Gastrocnemius medialis (tissue), 4 donors: Measurements from ENCODE around the gene ATF1. TPM values are rescaled to one million over a fixed set of nuclear protein-coding genes. Genes with fewer than 3 reads are reported as not detected.

Experiments used
- ATAC-seq, 2 donors: fragments of 150-250 bp; one replicate each; pipeline ENCODE4 v1.9.1; 2016
- DNase-seq, 2 donors: peaks; one replicate each; pipeline ENCODE4 v3.0.0-alpha.2; 2019
- H3K27ac ChIP-seq, 4 donors: fragments of 200-600 bp; sonication (generic); 1 replicate in 1 of 4; 2 replicates in 3 of 4; pipeline ENCODE4 v1.5.1; 2016 to 2018; ENCODE audit warnings: mild to moderate bottlenecking in 2 of 4, moderate library complexity in 1 of 4
- H3K27me3 ChIP-seq, 3 donors: fragments of 200-600 bp; sonication (generic) in 2 of 3; 1 replicate in 1 of 3; 2 replicates in 2 of 3; pipeline versions ENCODE4 v1.5.1 to v1.6.0; 2016 to 2019; ENCODE audit warnings: mild to moderate bottlenecking in 1 of 3, moderate library complexity in 1 of 3
- H3K36me3 ChIP-seq, 2 donors: fragments of 200-600 bp; sonication (generic) in 1 of 2; one replicate each; pipeline ENCODE4 v1.5.1; 2017 to 2018
- H3K4me1 ChIP-seq, 2 donors: fragments of 200-600 bp; sonication (generic) in 1 of 2; one replicate each; pipeline ENCODE4 v1.5.1; 2016 to 2017; ENCODE audit warnings: mild to moderate bottlenecking in 2 of 2
- H3K4me3 ChIP-seq, 4 donors: fragments of 200-600 bp; sonication (generic) in 3 of 4; 1 replicate in 1 of 4; 2 replicates in 3 of 4; pipeline ENCODE4 v1.5.1; 2016 to 2019; ENCODE audit warnings: mild to moderate bottlenecking in 2 of 4
- H3K9me3 ChIP-seq, 3 donors: fragments of 200-600 bp; sonication (generic) in 2 of 3; 1 replicate in 1 of 3; 2 replicates in 2 of 3; pipeline ENCODE4 v1.5.1; 2016 to 2019
- CTCF ChIP-seq, 5 experiments: fragments of 450-650 bp in 3 of 5; fragments of 200-600 bp in 2 of 5; sonication (generic) in 2 of 5; IDR thresholded peaks in 4 of 5; conservative IDR thresholded peaks in 1 of 5; 1 replicate in 4 of 5; 2 replicates in 1 of 5; pipeline ENCODE4 v1.5.1; 2016 to 2019; ENCODE audit warnings: antibody characterized with exemption in 5 of 5, mild to moderate bottlenecking in 3 of 5, moderate library complexity in 3 of 5
- POLR2A ChIP-seq, 2 donors: fragments of 450-650 bp; IDR thresholded peaks; one replicate each; pipeline ENCODE4 v1.6.1; 2017; ENCODE audit warnings: antibody characterized with exemption in 2 of 2, mild to moderate bottlenecking in 2 of 2, moderate library complexity in 2 of 2
- in situ Hi-C, 4 donors: fragments of 200-750 bp; cut with MboI; loops; one replicate each; pipeline versions ENCODE4 v1.15.0 to v1.8.0; 2017; ENCODE audit warnings: low sequenced_read_pairs in 4 of 4
- intact Hi-C: fragments of 100-400 bp; cut with DNase I; formaldehyde crosslinking; loops from one replicate; pipeline ENCODE4 v1.15.1; 2023; ENCODE audit warnings: low total_unique reads
- total RNA-seq, 4 donors: library from RNA; depleted of rRNA; stranded (reverse); fragments of >200 nt; gene quantifications; one replicate each; pipeline versions ENCODE4 v1.1.0 to v1.2.3, GENCODE V29; 2016

The ATF1 gene
- total RNA-seq, 4 donors from 2014 or later: 16.4 to 44.5 (median 37.5) TPM

GRCh38 chr12:50734409-50735263 lies 29.3 kb upstream of the ATF1 start:
- peak; percentile 59 to 70 for ATAC-seq
- TF ChIP-seq POLR2A (IDR thresholded peaks at IDR 0.05): no peak
- peak; percentile 39 to 62 (median 47) for TF ChIP-seq CTCF (IDR thresholded peaks at IDR 0.05 in 4 of 5, conservative IDR thresholded peaks at IDR 0.05 in 1 of 5)
- no peaks in the 10 kb centered on the region for H3K9me3 ChIP-seq
- H3K27ac ChIP-seq: no peak overlapping the region
- H3K4me3 ChIP-seq: no peak overlapping the region
- intact Hi-C loops: loop anchor here (2.0 kb wide), 1 partner anchor 230 kb away; the partner anchor contains the start of gene DIP2B
- in situ Hi-C loops: loop anchor here in 1 of 4 donors (25.0 kb wide), 1 partner anchor 222 kb away; the partner anchor contains the start of gene DIP2B
- no peak for DNase-seq
- no peaks in the 10 kb centered on the region for H3K27me3 ChIP-seq
- H3K36me3 ChIP-seq: peaks cover 0 to 71% of the 10 kb centered on the region in 2 donors
- no peaks in the 10 kb centered on the region for H3K4me1 ChIP-seq

- Histone ChIP-seq H3K27me3 (no peaks in the 10 kb centered on the region), H3K36me3 (peaks cover 0 to 88% of the 10 kb centered on the region in 2 donors), H3K9me3 (no peaks in the 10 kb centered on the region), H3K4me1 (no peaks in the 10 kb centered on the region), H3K4me3 (no peak overlapping the region), H3K27ac (no peak overlapping the region)
- DNase-seq (no peak), ATAC-seq (no peak)
- in situ Hi-C loops (loop anchor here in 1 of 4 donors (25.0 kb wide), 1 partner anchor 227 kb away; the partner anchor contains the start of gene DIP2B), intact Hi-C loops (no loop called here)
- TF ChIP-seq POLR2A (IDR thresholded peaks at IDR 0.05) (no peak), CTCF (IDR thresholded peaks at IDR 0.05 in 4 of 5, conservative IDR thresholded peaks at IDR 0.05 in 1 of 5) (no peak)
Measured at GRCh38 chr12:50739611-50740010, 24.3 kb upstream of the ATF1 start.

- peaks cover 0 to 94% of the 10 kb centered on the region in 2 donors for H3K36me3 ChIP-seq
- no peak for TF ChIP-seq CTCF (IDR thresholded peaks at IDR 0.05 in 4 of 5, conservative IDR thresholded peaks at IDR 0.05 in 1 of 5)
- TF ChIP-seq POLR2A (IDR thresholded peaks at IDR 0.05): no peak
- H3K9me3 ChIP-seq: no peaks in the 10 kb centered on the region
- H3K27me3 ChIP-seq: no peaks in the 10 kb centered on the region
- no peak for ATAC-seq
- in situ Hi-C loops (loop anchor here in 1 of 4 donors (25.0 kb wide), 1 partner anchor 228 kb away; the partner anchor contains the start of gene DIP2B), intact Hi-C loops (no loop called here)
- no peak overlapping the region for H3K27ac ChIP-seq
- no peak overlapping the region for H3K4me3 ChIP-seq
- no peak for DNase-seq
- no peaks in the 10 kb centered on the region for H3K4me1 ChIP-seq
Measured at GRCh38 chr12:50740307-50740706, 23.6 kb upstream of the ATF1 start.

GRCh38 chr12:50742776-50743175 lies 21.1 kb upstream of the ATF1 start:
- in situ Hi-C loops: loop anchor here in 1 of 4 donors (25.0 kb wide), 1 partner anchor 230 kb away; the partner anchor contains the start of gene DIP2B
- Histone ChIP-seq H3K27ac (no peak overlapping the region), H3K4me1 (no peaks in the 10 kb centered on the region), H3K36me3 (peaks cover 0 to 88% of the 10 kb centered on the region in 2 donors), H3K9me3 (no peaks in the 10 kb centered on the region), H3K27me3 (no peaks in the 10 kb centered on the region), H3K4me3 (no peak overlapping the region)
- TF ChIP-seq CTCF (IDR thresholded peaks at IDR 0.05 in 4 of 5, conservative IDR thresholded peaks at IDR 0.05 in 1 of 5) (no peak), POLR2A (IDR thresholded peaks at IDR 0.05) (no peak)
- intact Hi-C loops: no loop called here
- no peak for DNase-seq
- no peak for ATAC-seq
